Measurements from ENCODE around the gene MMP1. TPM values are rescaled to one million over a fixed set of nuclear protein-coding genes. Genes with fewer than 3 reads are reported as not detected.

Gene MMP1
- total RNA-seq, 1 experiment from 2014 or later = not detected

DNA sequence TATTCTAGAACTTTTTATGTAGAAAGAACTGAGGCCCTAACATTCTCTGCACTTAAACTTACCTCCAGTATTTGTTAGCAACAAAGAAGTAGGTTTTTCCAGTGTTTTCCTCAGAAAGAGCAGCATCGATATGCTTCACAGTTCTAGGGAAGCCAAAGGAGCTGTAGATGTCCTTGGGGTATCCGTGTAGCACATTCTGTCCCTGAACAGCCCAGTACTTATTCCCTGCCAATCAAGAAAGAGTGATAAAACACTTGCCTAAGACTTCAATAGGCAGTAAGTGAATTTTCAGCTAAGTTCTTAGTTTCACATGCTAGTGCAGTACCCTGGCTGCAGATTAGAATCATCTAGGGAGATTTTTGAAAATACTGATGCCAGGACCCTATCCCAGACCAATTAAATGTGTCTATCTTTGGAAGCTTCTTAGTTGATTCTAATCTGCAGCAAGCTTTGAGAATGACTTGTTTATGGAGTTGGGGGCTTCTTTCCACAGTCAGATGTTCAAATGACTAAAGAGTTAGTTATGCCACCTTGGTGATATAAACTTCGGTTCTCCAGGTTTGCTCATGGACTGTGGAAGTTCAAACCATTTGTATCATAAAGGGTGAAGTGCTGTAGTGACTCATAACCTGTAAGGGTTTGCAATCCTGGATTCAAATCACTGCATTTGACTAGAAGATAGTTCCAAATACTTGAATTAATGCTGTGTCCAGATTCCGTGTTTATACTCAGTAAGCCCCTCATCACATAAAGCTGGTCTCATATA is 6.5 kb downstream of the MMP1 start:
- ATAC-seq (no peak), DNase-seq (ENCODE audit: low read depth, low spot score) (no peak)
- Histone ChIP-seq H3K27ac (ENCODE audit: low read depth, low read length) (no peak overlapping the region), H3K9me2 (ENCODE audit: insufficient read depth) (no peaks in the 10 kb centered on the region), H3K36me3 (ENCODE audit: control insufficient read depth in 1 of 2, insufficient read depth in 2 of 2, low read length in 2 of 2) (no peaks in the 10 kb centered on the region), H2AFZ (ENCODE audit: low read depth, low read length, poor library complexity, severe bottlenecking) (no peak overlapping the region), H4K20me1 (ENCODE audit: insufficient read depth) (no peaks in the 10 kb centered on the region), H3K27me3 (ENCODE audit: insufficient read depth, low read length) (no peaks in the 10 kb centered on the region), H3K79me2 (ENCODE audit: insufficient read depth, low read length) (no peaks in the 10 kb centered on the region), H3K4me3 (replicated peaks in 1 of 2; ENCODE audit: low read depth in 1 of 2, low read length in 2 of 2) (no peak overlapping the region), H3K9ac (ENCODE audit: low read length) (no peak overlapping the region), H3K9me3 (ENCODE audit: control insufficient read depth in 1 of 2, insufficient read depth in 1 of 2, low read depth in 1 of 2, low read length in 2 of 2) (no peaks in the 10 kb centered on the region), H3K4me1 (ENCODE audit: control insufficient read depth in 1 of 2, insufficient read depth in 2 of 2, low read length in 2 of 2) (no peaks in the 10 kb centered on the region), H3K4me2 (ENCODE audit: low read length) (no peak overlapping the region)
- TF ChIP-seq EZH2 (IDR thresholded peaks at IDR 0.05) (no peak), ELF1 (IDR thresholded peaks at IDR 0.05; ENCODE audit: borderline replicate concordance, low read depth) (no peak), SP1 (IDR thresholded peaks at IDR 0.05; ENCODE audit: low read depth) (no peak), SIN3A (IDR thresholded peaks at IDR 0.05; ENCODE audit: low read depth) (no peak), CEBPB (IDR thresholded peaks at IDR 0.05; ENCODE audit: low read depth) (no peak), RAD21 (IDR thresholded peaks at IDR 0.05; ENCODE audit: low read depth) (no peak), SRF (IDR thresholded peaks at IDR 0.05; ENCODE audit: low read depth) (no peak), EGR1 (IDR thresholded peaks at IDR 0.05; ENCODE audit: low read depth) (no peak), ATF3 (IDR thresholded peaks at IDR 0.05) (no peak), CBX3 (IDR thresholded peaks at IDR 0.05; ENCODE audit: low read depth) (no peak)
- TF ChIP-seq, protein P1, sequence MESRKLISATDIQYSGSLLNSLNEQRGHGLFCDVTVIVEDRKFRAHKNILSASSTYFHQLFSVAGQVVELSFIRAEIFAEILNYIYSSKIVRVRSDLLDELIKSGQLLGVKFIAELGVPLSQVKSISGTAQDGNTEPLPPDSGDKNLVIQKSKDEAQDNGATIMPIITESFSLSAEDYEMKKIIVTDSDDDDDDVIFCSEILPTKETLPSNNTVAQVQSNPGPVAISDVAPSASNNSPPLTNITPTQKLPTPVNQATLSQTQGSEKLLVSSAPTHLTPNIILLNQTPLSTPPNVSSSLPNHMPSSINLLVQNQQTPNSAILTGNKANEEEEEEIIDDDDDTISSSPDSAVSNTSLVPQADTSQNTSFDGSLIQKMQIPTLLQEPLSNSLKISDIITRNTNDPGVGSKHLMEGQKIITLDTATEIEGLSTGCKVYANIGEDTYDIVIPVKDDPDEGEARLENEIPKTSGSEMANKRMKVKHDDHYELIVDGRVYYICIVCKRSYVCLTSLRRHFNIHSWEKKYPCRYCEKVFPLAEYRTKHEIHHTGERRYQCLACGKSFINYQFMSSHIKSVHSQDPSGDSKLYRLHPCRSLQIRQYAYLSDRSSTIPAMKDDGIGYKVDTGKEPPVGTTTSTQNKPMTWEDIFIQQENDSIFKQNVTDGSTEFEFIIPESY (IDR thresholded peaks at IDR 0.05; ENCODE audit: extremely low read depth, insufficient replicate concordance, low read length) = no peak
- ChIA-PET CTCF (interaction anchor here (1.2 kb wide), 1 partner anchor 150 kb away, joined by 3 read pairs; no protein-coding TSS in a partner anchor), RAD21 (ENCODE audit: low non-redundant PET in 1 of 2, low total read pairs in 2 of 2, uncharacterized antibody in 2 of 2, unreplicated experiment in 2 of 2) (no interaction called here), POLR2A (no interaction called here)
- no TSS peak for BruUV-seq (replicated peaks)
- intact Hi-C loops (cut with micrococcal nuclease) = no loop called here
